Measurements from ENCODE around the gene ADCY2.

ADCY2 gene

GRCh38 chr5:7828269-7828668 lies 432.3 kb downstream of the ADCY2 start:
- DNase-seq (ENCODE audit: low read depth in 2 of 2) = no peak

DNA sequence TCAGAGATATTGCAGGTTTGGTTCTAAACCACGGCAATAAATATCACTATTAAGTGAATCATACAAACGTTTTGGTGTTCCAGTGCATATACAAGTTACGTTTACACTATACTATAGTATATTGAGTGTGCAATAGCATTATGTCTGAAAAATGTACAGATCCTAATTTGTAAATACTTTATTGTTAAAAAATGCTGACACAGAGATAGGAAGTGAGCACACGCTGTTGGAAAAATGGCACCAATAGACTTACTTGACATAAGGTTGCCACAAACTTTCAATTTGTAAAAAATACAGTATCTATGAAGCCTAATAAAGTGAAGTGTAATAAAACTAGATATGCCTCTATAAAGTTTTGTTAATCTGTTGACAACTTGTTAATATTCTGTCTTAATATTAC lies 439.0 kb downstream of the ADCY2 start:
- DNase-seq (ENCODE audit: low read depth in 2 of 2) = no peak

DNA sequence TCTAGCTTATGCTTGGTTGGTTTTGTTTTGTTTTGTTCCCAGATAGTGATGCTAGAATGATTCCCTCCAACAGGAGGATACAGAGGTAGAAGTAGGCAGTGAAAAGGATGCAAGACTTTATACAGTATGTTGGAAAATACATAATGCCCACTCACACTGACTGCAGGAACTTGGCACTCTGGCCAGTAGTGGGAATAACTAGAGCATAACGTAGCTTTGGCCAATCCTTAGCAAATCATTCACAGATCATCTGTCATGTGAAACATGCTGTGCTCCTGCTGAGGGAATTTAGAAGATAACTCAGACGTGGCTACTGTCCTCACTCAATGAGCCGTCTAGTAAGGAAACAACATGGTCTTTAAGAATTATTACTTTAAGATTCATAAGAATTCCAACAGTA lies 441.5 kb downstream of the ADCY2 start:
- DNase-seq (ENCODE audit: low read depth in 2 of 2) = no peak

- no peak for DNase-seq (ENCODE audit: low read depth in 2 of 2)
Measured at GRCh38 chr5:7842531-7842930, 446.6 kb downstream of the ADCY2 start.

- DNase-seq (ENCODE audit: low read depth in 2 of 2) = no peak
Measured at GRCh38 chr5:7844901-7845300, 449.0 kb downstream of the ADCY2 start.

DNA sequence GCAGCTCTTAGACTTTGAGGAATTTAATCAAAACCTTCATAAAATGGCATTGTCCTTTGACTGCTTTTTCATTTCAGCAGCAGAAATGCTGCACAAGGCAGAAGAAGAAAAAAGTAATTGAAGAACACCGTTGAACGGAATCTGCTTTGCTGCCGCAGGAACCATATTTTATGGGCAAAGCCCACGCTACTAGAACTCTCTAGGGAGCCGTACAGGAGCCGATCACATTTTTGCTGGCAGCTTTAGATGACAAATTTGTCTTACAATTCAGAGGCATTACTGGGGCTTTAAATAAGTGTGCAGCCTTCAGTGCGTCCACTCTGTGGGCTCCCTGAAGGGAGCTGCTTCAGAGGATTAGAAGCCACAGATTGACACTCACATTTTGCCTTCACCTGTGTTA lies 449.6 kb downstream of the ADCY2 start:
- DNase-seq (ENCODE audit: low read depth in 2 of 2) = no peak

DNA sequence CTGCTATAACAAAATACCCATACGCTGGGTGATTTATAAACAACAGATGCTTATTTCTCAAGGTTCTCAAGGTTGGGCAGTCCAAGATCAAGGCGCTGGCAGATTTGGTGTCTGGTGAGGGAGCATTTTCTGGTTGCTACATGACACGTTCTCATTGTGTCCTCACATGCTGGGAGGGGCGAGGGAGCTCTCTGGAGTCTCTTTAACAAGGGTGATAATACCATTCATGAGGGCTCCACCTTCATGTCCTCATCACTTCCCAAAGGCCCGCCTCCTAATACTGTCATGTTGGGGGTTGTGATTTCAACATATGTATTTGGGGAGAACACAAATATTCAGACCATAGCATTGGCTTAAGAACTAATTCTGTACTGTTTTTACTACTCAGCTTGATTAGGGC lies 450.4 kb downstream of the ADCY2 start:
- no peak for DNase-seq (ENCODE audit: low read depth in 2 of 2)

DNA sequence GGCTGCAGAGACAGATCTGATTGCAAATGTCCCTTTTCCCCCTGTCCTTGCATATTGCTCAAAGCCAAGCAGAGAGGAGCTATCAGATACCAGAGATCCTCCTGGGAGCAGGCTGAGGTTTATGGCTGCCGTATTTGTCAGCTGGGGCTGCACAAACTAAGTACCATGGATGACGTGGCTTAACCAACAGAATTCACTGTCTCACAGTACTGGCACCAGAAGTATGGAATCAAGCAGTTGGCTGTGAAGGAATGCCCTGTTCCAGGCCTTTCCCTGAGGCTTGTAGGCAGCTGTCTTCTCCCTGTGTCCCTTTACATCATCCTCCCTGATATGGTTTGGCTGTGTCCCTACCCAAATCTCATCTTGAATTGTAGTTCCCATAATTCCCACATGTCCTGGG lies 452.4 kb downstream of the ADCY2 start:
- DNase-seq (ENCODE audit: low read depth in 2 of 2) = no peak

DNA sequence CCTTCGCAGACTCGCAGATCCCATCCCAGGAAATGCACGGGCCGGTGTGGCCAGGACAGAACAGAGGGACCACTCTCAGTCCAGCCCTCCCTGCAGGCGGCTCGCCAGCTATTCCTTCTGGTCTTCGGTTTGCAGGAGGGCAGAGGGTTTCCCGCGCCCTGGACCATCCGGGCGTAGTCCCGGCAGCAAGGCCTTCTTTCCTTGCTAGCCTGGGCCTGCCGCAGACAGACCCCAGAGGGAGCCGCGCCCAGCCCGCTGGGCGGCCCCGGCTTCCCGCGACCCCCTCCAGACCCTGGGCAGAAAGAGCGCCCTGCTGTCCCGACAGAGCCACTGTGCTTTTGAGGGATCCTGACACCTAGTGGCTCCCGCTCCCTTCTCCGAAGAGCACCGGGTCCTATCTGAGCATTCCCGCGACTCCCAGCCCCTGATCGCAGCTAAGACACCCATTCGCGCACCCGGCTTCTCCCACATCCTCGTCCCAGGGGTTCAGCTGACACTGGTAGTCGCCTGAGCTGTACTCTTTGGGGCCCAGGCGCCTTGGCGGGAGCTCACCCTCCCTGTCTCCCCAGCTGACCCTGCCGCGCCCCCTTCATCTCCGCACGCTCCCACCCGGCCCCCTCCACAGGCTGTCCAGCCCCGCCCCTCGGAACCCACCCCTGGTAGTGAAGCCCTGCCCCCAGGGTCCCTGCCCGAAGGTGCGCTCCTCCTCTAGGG lies 453.9 kb downstream of the ADCY2 start:
- no peak for DNase-seq (ENCODE audit: low read depth in 2 of 2)

- peak in 1 of 2 donors; percentile 16 for DNase-seq (ENCODE audit: low read depth in 2 of 2)
Measured at GRCh38 chr5:7850395-7851239, 454.7 kb downstream of the ADCY2 start, which contains the start of gene CFAP90. Gene CFAP90 (minus strand): TSS chr5:7851133. CDS start chr5:7851021, 112 bp downstream.

GRCh38 chr5:7851240-7851592 lies 455.3 kb downstream of the ADCY2 start:
- no peak for DNase-seq (ENCODE audit: low read depth in 2 of 2)

DNA sequence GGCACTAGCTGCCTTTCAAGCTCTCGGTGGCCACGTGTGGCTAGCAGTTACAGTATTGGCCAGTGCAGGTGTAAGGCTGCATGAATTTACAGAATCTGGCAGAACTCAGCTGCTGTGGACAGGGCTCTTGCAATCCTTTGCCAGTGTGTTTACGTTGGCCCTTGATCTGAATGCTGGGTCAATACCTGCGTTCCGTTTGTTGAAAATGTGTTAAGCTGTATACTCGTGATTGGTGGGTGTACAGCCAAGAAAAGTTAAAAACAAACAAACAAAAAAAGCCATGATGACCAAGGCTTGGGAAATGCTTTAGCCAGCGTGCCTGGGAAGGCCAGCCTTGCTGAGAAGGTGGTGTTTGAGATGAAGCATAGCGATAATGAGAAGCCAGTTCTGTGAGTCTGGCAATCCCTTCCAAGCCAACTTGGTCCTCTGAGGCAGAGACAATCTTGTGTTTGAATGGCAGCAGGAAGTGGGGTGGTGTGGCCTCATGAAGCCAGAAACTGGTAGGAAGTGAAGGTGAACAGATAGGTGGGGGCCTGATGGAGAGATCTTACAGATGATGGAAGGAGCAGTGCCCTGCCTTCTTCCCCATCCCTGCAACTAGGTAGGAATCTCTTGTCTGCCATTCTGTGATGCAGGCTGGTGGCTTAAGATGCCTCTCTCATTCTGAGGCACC lies 455.8 kb downstream of the ADCY2 start:
- no peak for DNase-seq (ENCODE audit: low read depth in 2 of 2)

DNA sequence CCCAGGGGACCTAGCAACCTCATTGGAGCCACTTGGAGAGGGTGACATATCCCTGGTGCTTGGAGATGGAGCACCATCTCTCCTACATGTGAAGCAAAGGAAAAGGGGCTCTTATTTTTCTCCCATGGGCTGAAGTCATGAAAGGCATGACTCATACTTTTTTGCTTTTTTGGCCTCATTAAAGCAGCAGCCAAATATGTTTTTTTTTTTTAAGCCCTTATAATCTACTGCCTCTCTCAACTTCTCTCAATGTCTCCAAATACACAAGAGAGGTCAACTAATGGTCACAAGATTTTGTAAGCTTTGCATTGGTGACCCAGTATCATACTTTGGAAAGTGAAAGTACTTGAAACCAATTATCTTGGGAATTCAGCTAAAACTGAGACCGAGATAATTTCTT lies 456.6 kb downstream of the ADCY2 start:
- no peak for DNase-seq (ENCODE audit: low read depth in 2 of 2)

DNA sequence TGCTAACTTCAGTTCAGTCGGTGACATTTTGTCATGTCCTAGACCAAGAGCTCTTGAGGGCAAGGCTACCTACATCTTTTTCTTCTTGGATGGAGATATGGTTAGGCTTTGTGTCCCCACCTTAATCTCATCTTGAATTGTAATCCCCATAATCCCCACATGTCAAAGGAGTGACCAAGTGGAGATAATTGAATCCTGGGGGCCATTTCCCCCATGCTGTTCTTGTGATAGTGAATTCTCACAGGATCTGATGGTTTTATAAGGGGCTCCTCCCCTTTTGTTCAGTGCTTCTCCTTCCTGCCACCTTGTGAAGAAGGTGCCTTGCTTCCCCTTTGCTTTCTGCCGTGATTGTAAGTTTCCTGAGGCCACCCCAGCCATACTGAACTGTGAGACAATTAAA lies 457.1 kb downstream of the ADCY2 start:
- DNase-seq (ENCODE audit: low read depth in 2 of 2) = no peak

GRCh38 chr5:7855611-7856010 lies 459.7 kb downstream of the ADCY2 start:
- no peak for DNase-seq (ENCODE audit: low read depth in 2 of 2)

- DNase-seq (ENCODE audit: low read depth in 2 of 2) = no peak
Measured at GRCh38 chr5:7856855-7857254, 460.9 kb downstream of the ADCY2 start.

GRCh38 chr5:7857361-7857760 lies 461.4 kb downstream of the ADCY2 start:
- DNase-seq (ENCODE audit: low read depth in 2 of 2) = no peak

- no peak for DNase-seq (ENCODE audit: low read depth in 2 of 2)
Measured at GRCh38 chr5:7857926-7858632, 462.1 kb downstream of the ADCY2 start.

GRCh38 chr5:7866196-7866595 lies 470.3 kb downstream of the ADCY2 start:
- no peak for DNase-seq (ENCODE audit: low read depth in 2 of 2)

DNA sequence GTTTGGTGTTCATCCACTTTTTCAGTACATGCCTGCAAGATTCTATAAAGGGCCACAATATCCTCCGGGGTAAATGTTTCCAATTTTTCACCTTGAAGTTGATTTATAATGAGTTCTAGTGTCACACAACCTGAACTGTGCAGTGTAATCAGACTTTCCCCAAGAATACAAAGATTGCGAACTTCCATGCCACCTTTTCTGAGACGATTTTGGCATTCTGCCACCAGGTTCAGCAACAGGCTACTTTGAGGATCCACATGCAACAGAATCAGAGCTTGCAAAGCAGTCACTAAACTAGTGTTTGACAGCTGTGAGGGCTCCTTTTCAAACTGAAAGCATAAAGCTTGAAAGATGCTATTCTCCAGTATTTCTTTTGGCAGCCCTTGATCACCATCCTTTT lies 471.3 kb downstream of the ADCY2 start:
- DNase-seq (ENCODE audit: low read depth in 2 of 2) = no peak

DNA sequence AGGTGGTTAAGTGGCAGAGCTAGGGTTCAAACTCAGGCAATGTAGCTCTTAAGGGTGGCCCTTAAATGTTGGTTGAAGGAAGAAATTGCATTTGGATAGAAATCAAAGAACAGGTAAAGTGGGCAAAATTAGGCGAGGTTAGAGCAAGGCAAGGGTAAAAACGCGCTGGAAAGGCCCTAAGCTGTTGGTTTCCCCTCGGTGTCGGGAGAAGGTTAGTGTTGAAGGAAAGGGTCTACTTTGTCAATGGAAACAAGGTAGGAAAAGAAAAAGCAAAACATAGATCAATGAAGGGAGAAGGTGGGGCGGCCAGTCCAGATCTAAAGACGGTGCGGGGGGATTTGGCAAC lies 472.5 kb downstream of the ADCY2 start:
- no peak for DNase-seq (ENCODE audit: low read depth in 2 of 2)

DNA sequence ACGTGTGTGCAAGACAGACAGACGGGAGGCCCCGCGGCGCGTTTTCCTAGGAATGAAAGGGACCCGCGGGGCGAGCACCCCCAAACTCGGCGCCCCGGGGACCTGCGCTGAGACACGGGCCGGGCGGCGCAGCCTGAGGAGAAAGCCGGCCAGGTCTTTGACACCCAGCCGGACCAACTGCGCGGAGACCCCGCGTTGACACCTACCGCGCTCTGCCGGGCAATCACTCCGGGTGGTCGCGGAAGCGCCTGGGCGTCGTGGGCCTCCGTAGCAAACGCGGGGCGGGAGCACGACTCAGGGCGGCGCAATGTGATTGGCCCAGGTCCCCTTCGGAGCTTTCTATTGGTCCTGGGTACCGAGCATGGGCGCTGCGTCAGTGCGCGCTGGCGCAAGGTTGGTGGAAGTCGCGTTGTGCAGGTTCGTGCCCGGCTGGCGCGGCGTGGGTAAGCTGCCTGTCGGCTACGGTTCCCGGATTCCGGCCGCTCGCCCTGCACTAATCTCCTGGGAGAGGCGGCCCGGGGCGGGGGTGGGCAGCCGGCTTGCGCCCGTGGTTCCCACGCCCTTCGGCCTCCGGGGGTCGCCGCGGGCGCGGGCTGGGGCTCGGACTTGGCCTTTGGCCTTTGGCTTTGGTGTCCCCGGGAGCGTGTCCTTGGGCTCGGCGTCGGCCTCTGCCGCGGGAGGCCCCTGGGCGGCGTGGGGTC lies 473.0 kb downstream of the ADCY2 start, which contains the start of the genes FASTKD3 and MTRR:
FASTKD3 (minus strand) TSS at position 259 of the 701 bp plus-strand sequence. CDS start 948 bp downstream, outside the sequence.
MTRR (plus strand) TSS at position 376 of the 701 bp plus-strand sequence. CDS start 1,647 bp downstream, outside the sequence.
- peak; percentile 80 to 88 for DNase-seq (ENCODE audit: low read depth in 2 of 2)
